ENCODE measurements around the gene KLF18.

Gene KLF18

DNA sequence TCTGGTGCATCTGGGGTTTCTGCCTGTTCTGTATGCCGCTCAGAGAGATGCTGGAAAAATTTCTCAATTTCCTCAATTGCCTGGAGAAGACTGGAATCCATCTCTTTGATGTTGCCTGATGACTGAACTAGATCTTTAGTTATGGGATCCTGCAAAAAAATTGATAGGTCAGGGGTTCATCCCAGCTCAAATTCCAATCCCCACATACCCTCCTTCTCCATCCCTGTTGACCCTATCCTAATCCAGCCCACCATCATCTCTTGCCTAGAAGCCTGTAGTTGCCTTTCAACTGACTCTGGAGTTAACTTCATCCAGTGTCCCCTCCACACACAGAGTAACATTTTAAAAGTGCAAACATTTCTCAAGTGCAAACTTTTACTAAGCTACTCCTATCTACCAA, at the start of gene KLF18:
Gene KLF18, minus strand, starts transcription at position 101 of the 400 bp plus-strand sequence. Its CDS starts 0 bp downstream, at position 101.
- Histone ChIP-seq H3K4me1 (ENCODE audit: control insufficient read depth, insufficient read depth, low read length) (no peaks in the 10 kb centered on the region), H3K36me3 (ENCODE audit: control insufficient read depth, insufficient read depth, low read length) (no peaks in the 10 kb centered on the region), H3K9ac (ENCODE audit: low read depth, low read length) (no peak within 1 kb of the TSS), H3K9me3 (ENCODE audit: control insufficient read depth, insufficient read depth, low read length) (no peaks in the 10 kb centered on the region), H3K27me3 (ENCODE audit: control insufficient read depth, insufficient read depth, low read length) (no peaks in the 10 kb centered on the region), H3K4me3 (ENCODE audit: low read depth, low read length) (no peak within 1 kb of the TSS)

DNA sequence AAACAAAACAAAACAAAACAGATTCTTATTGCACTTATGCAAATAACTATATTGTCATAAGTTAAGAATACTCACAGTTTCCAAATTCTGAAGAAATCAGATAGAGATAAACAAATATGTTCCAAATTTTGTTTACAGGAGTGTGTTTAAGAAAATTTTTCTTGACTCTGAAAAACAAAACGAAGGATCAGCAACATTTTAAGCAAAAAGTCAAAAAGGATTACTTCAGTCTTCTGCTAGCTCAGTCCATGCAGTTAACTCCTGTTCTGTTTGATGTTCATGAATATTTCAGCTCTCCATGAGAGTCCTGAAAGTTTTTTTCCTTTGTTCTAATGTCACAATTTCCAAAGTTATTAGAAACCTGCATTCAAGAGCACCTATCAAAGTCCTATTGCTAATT, 33.2 kb upstream of the KLF18 start:
- Histone ChIP-seq H3K36me3 (ENCODE audit: control insufficient read depth, insufficient read depth, low read length) (no peaks in the 10 kb centered on the region), H3K27me3 (ENCODE audit: control insufficient read depth, insufficient read depth, low read length) (no peaks in the 10 kb centered on the region), H3K9ac (ENCODE audit: low read depth, low read length) (no peak overlapping the region), H3K9me3 (ENCODE audit: control insufficient read depth, insufficient read depth, low read length) (peaks cover 2% of the 10 kb centered on the region), H3K4me1 (ENCODE audit: control insufficient read depth, insufficient read depth, low read length) (no peaks in the 10 kb centered on the region), H3K4me3 (ENCODE audit: low read depth, low read length) (no peak overlapping the region)

DNA sequence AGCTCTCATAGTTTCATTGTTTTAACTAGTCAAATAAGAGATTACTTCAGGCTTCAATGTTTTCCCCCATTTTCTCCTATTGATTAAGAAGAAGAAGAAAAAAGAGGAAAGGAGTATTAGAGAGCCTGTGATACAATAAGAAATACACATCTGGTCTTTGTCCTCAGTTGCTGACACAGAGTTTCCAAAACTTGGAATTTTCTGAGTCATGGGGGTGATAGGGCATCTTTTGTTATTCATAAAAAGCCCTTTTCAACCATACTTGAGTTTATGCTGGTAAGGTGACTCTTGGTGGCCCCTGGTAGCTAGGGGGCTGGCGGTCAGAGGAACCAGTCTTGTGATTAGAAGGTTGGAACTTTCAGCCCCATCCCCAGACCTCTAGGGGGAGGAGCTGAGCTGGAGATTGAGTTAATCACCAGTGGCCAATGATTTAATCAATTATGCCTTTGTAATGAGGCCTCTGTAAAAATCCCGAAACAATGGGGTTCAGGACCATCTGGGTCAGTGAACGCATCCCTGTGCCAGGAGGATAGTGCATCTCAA, 28.9 kb upstream of the KLF18 start:
- Histone ChIP-seq H3K4me1 (ENCODE audit: control insufficient read depth, insufficient read depth, low read length) (no peaks in the 10 kb centered on the region), H3K27me3 (ENCODE audit: control insufficient read depth, insufficient read depth, low read length) (no peaks in the 10 kb centered on the region), H3K9me3 (ENCODE audit: control insufficient read depth, insufficient read depth, low read length) (peaks cover 2% of the 10 kb centered on the region), H3K4me3 (ENCODE audit: low read depth, low read length) (no peak overlapping the region), H3K36me3 (ENCODE audit: control insufficient read depth, insufficient read depth, low read length) (no peaks in the 10 kb centered on the region), H3K9ac (ENCODE audit: low read depth, low read length) (no peak overlapping the region)

DNA sequence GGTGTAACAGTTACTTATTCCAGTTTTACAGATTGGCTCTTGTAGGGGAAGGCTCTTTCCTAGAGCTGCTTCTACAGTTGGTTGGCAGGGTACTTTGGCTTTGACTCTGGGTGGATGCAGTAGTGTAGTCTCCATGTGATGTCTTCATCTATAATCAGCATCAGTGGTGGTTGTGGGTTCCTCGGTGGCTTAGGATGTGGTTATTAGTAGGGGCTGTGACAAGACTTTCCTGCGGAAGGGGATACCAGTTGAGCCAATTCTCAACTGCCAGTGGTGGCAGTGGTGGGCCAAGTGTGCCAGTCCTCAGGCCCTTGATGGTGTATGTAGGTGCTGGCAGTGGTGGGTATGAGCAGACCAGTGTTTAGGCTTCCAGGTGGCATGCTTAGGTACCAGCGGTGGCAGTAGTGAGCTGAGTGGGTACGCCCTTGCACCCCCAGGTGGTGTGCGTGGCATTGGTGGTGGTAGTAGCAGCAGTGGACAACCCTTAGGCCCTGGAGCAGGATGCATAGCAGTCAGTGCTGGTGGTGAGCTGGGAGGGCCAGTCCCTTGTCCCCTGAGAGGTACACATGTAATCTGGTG, 27.2 kb upstream of the KLF18 start:
- no peak overlapping the region for H3K4me3 ChIP-seq (ENCODE audit: low read depth, low read length)
- H3K27me3 ChIP-seq (ENCODE audit: control insufficient read depth, insufficient read depth, low read length): no peaks in the 10 kb centered on the region
- no peaks in the 10 kb centered on the region for H3K4me1 ChIP-seq (ENCODE audit: control insufficient read depth, insufficient read depth, low read length)
- no peak overlapping the region for H3K9ac ChIP-seq (ENCODE audit: low read depth, low read length)
- H3K36me3 ChIP-seq (ENCODE audit: control insufficient read depth, insufficient read depth, low read length): no peaks in the 10 kb centered on the region
- no peaks in the 10 kb centered on the region for H3K9me3 ChIP-seq (ENCODE audit: control insufficient read depth, insufficient read depth, low read length)

DNA sequence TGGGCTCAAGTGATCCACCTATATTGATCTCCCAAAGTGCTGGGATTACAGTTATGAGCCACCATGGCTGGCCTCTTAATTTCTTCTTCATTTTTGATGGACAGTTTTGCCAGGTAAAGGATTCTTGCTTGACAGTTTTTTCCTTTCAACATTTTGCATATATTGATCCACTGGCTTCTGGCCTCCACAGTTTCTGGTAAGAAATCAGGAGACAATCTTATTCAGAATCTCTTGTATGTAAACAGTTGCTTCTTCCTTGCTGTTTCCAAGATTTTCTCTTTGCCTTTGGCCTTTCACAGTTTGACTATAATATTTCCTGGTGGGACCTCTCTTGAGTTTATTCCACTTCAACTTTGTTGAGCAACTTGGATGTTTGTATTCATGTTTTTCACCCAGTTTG, 20.1 kb upstream of the KLF18 start:
- Histone ChIP-seq H3K9me3 (ENCODE audit: control insufficient read depth, insufficient read depth, low read length) (no peaks in the 10 kb centered on the region), H3K4me3 (ENCODE audit: low read depth, low read length) (no peak overlapping the region), H3K9ac (ENCODE audit: low read depth, low read length) (no peak overlapping the region), H3K36me3 (ENCODE audit: control insufficient read depth, insufficient read depth, low read length) (no peaks in the 10 kb centered on the region), H3K27me3 (ENCODE audit: control insufficient read depth, insufficient read depth, low read length) (no peaks in the 10 kb centered on the region), H3K4me1 (ENCODE audit: control insufficient read depth, insufficient read depth, low read length) (no peaks in the 10 kb centered on the region)

DNA sequence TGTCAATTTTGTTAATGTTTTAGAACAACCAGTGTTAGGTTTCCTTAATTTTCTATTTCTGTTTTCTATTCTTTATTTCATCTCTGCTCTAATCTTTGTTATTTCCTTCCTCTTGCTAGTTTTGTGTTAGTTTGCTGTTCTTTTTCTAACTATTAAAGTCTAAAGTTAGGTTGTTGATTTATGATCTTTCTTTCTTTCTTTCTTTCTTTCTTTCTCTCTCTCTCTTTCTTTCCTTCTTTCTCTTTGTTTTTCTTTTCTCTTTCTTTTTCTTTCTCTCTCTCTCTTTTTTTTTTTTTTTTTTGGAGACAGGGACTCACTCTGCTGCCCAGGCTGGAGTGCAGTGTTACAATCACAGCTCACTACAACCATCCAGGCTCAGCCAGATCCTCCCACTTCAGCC, 17.4 kb upstream of the KLF18 start:
- Histone ChIP-seq H3K9me3 (ENCODE audit: control insufficient read depth, insufficient read depth, low read length) (no peaks in the 10 kb centered on the region), H3K9ac (ENCODE audit: low read depth, low read length) (no peak overlapping the region), H3K4me1 (ENCODE audit: control insufficient read depth, insufficient read depth, low read length) (peaks cover 7% of the 10 kb centered on the region), H3K36me3 (ENCODE audit: control insufficient read depth, insufficient read depth, low read length) (no peaks in the 10 kb centered on the region), H3K4me3 (ENCODE audit: low read depth, low read length) (no peak overlapping the region), H3K27me3 (ENCODE audit: control insufficient read depth, insufficient read depth, low read length) (no peaks in the 10 kb centered on the region)

DNA sequence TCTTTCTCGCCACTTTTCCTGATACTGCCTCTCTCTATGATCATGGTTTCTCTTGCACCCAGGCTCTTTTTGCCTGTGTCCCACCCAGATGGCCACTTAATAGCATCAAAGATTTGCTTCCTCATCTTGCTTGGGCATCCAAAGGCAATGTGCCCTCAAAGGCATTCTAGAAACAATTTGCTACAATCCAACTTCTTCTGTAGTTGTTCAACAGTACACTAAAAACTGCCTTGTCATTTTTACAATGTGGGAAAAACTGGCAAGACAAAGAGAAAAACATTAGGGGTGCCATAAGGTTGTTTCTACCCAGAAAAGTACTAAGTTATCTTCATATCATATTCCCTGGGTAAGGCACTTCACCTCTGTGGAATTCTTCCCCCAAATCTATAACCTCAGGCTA, 16.5 kb upstream of the KLF18 start:
- Histone ChIP-seq H3K4me1 (ENCODE audit: control insufficient read depth, insufficient read depth, low read length) (peaks cover 7% of the 10 kb centered on the region), H3K27me3 (ENCODE audit: control insufficient read depth, insufficient read depth, low read length) (no peaks in the 10 kb centered on the region), H3K36me3 (ENCODE audit: control insufficient read depth, insufficient read depth, low read length) (no peaks in the 10 kb centered on the region), H3K9ac (ENCODE audit: low read depth, low read length) (no peak overlapping the region), H3K9me3 (ENCODE audit: control insufficient read depth, insufficient read depth, low read length) (no peaks in the 10 kb centered on the region), H3K4me3 (ENCODE audit: low read depth, low read length) (no peak overlapping the region)

DNA sequence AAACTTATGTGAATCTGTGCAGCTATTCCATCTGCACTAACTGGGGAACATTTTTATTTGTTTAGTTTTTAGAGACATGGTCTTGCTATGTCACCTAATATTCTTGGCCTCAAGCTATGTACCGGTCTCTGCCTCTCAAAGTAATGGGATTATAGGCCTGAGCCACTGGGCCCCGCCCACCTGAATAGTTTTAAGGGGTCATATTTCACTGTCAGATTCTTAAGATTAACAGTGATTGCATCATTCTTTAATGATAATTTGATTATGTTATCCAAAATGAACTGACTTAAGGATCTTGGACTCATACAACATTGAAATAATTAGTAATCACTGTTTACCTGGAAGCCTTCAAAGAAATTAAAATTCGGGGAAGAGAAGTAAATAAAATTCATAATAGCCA, 12.6 kb upstream of the KLF18 start:
- no peaks in the 10 kb centered on the region for H3K27me3 ChIP-seq (ENCODE audit: control insufficient read depth, insufficient read depth, low read length)
- H3K9me3 ChIP-seq (ENCODE audit: control insufficient read depth, insufficient read depth, low read length): no peaks in the 10 kb centered on the region
- H3K36me3 ChIP-seq (ENCODE audit: control insufficient read depth, insufficient read depth, low read length): no peaks in the 10 kb centered on the region
- peaks cover 7% of the 10 kb centered on the region for H3K4me1 ChIP-seq (ENCODE audit: control insufficient read depth, insufficient read depth, low read length)
- H3K4me3 ChIP-seq (ENCODE audit: low read depth, low read length): no peak overlapping the region
- no peak overlapping the region for H3K9ac ChIP-seq (ENCODE audit: low read depth, low read length)

DNA sequence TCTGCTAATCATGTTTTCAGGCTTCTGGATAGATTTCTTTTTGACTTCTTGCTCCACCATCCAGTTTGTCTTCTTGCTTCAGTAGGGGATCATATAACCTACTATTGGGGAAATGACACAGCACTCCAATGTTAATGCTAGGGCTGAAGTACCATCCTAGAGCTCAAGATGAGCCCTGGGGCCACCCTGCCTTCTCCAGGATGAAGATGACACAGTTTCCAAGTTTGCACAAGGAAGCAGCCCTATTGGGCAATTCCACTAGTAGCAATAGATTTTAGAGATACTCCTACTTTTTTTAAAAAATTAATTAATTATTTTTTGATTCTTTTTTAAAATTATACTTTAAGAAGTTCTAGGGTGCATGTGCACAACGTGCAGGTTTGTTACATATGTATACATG, 11.3 kb upstream of the KLF18 start:
- Histone ChIP-seq H3K27me3 (ENCODE audit: control insufficient read depth, insufficient read depth, low read length) (no peaks in the 10 kb centered on the region), H3K4me1 (ENCODE audit: control insufficient read depth, insufficient read depth, low read length) (peaks cover 7% of the 10 kb centered on the region), H3K4me3 (ENCODE audit: low read depth, low read length) (no peak overlapping the region), H3K9me3 (ENCODE audit: control insufficient read depth, insufficient read depth, low read length) (no peaks in the 10 kb centered on the region), H3K36me3 (ENCODE audit: control insufficient read depth, insufficient read depth, low read length) (no peaks in the 10 kb centered on the region), H3K9ac (ENCODE audit: low read depth, low read length) (no peak overlapping the region)

DNA sequence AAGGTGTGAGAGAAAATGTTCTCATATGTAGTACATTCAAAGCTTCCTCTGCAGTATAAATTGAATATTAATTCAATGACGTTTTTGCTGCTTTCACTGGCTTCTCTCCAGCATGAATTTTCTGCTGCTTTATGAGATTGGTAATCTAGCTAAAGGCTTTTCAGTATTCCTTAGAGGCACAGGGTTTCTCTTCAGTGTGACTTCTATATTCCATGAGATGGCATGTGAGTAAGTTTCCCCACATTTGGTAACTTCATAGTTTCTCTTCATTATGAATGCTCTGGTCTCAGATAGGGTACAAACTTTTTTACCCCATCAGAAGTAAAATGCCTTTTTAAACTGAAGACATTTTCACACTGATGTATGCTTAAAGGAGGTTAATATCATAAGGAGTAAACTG, 10.4 kb upstream of the KLF18 start:
- Histone ChIP-seq H3K4me1 (ENCODE audit: control insufficient read depth, insufficient read depth, low read length) (peaks cover 7% of the 10 kb centered on the region), H3K9ac (ENCODE audit: low read depth, low read length) (no peak overlapping the region), H3K36me3 (ENCODE audit: control insufficient read depth, insufficient read depth, low read length) (no peaks in the 10 kb centered on the region), H3K27me3 (ENCODE audit: control insufficient read depth, insufficient read depth, low read length) (no peaks in the 10 kb centered on the region), H3K4me3 (ENCODE audit: low read depth, low read length) (no peak overlapping the region), H3K9me3 (ENCODE audit: control insufficient read depth, insufficient read depth, low read length) (no peaks in the 10 kb centered on the region)

DNA sequence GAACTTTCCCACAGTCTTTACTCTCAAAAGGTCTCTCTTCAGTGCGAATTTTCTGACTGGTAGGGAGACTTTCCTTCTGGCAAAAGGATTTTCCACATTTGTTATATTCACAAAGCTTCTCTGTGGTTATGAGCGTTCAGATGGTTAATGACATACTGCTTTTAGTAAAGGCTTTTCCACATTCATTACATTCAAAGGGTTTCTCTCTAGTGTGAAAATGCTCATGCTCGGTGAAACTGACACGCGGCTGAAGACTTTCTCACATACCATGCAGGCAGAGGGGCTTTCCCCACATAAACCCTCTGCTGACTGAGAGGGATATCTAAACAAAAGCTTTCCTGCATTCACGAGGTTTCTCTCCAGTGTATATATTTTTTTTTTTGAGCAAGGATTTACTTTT, 9.9 kb upstream of the KLF18 start:
- H3K9ac ChIP-seq (ENCODE audit: low read depth, low read length): no peak overlapping the region
- no peaks in the 10 kb centered on the region for H3K27me3 ChIP-seq (ENCODE audit: control insufficient read depth, insufficient read depth, low read length)
- no peak overlapping the region for H3K4me3 ChIP-seq (ENCODE audit: low read depth, low read length)

DNA sequence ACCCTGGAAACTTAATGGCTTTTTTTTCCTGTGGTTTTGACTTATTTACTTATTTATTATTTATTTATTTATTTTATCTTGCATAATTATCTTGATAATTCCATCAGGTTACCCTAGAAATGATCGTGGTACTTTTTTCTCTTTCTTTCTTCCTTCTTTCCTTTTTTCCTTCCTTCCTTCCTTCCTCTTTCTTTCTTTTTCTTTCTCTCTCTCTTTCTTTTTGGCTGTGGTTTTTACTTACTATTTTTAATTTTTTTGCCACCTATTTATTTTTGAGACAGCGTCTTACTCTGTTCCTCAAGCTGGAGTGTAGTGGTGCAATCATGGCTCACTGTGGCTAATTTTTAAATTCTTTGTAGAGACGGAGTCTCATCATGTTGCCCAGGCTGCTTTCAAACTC, 6.2 kb upstream of the KLF18 start:
- no peaks in the 10 kb centered on the region for H3K9me3 ChIP-seq (ENCODE audit: control insufficient read depth, insufficient read depth, low read length)
- H3K4me1 ChIP-seq (ENCODE audit: control insufficient read depth, insufficient read depth, low read length): no peaks in the 10 kb centered on the region

More for the DNA sequence above, 9.9 kb upstream of the KLF18 start:
- Histone ChIP-seq H3K9me3 (ENCODE audit: control insufficient read depth, insufficient read depth, low read length) (no peaks in the 10 kb centered on the region), H3K36me3 (ENCODE audit: control insufficient read depth, insufficient read depth, low read length) (no peaks in the 10 kb centered on the region), H3K4me1 (ENCODE audit: control insufficient read depth, insufficient read depth, low read length) (peaks cover 7% of the 10 kb centered on the region)

More for the DNA sequence above, 6.2 kb upstream of the KLF18 start:
- Histone ChIP-seq H3K4me3 (ENCODE audit: low read depth, low read length) (no peak overlapping the region), H3K27me3 (ENCODE audit: control insufficient read depth, insufficient read depth, low read length) (no peaks in the 10 kb centered on the region), H3K9ac (ENCODE audit: low read depth, low read length) (no peak overlapping the region), H3K36me3 (ENCODE audit: control insufficient read depth, insufficient read depth, low read length) (no peaks in the 10 kb centered on the region)
